ENCODE results near the gene ZHX3.

ZHX3 gene

DNA sequence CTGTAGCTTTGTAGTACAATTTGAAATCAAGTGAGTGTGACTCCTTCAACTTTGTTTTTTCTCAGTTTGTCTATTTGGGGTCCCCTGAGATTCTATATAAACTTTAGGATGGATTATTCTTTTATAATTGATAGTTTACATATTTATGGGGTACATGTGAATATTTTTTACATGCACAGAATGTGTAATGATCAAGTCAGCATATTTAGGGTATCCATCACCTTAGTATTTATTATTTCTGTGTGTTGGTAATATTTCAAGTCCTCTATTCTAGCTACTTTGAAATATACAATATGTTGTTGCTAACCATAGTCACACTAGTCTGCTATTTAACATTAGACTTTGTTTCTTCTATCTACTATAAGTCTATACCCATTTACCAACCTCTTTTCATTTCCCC, 129.9 kb downstream of the ZHX3 start:
- H3K4me3 ChIP-seq (ENCODE audit: low read length) = no peak overlapping the region
- no peak overlapping the region for H3K9ac ChIP-seq (ENCODE audit: low read length)
- H2AK5ac ChIP-seq (ENCODE audit: low read length) = no peak overlapping the region
- H3K27ac ChIP-seq (ENCODE audit: low read depth, low read length) = no peak overlapping the region
- no peak overlapping the region for H3K23ac ChIP-seq (ENCODE audit: low read length)
- no peaks in the 10 kb centered on the region for H3K4me1 ChIP-seq (ENCODE audit: control insufficient read depth, low read depth, low read length)
- no peak overlapping the region for H3K4ac ChIP-seq (ENCODE audit: low read depth, low read length)
- no peak for DNase-seq
- H2BK120ac ChIP-seq (ENCODE audit: low read depth, low read length) = no peak overlapping the region
- no peak overlapping the region for H4K5ac ChIP-seq (ENCODE audit: low read length)
- no peak overlapping the region for H4K8ac ChIP-seq (ENCODE audit: low read depth, low read length)
- H3K79me1 ChIP-seq (ENCODE audit: low read length) = no peaks in the 10 kb centered on the region
- H2BK15ac ChIP-seq (replicated peaks; ENCODE audit: low read depth) = no peak overlapping the region
- no peaks in the 10 kb centered on the region for H3K36me3 ChIP-seq (ENCODE audit: control insufficient read depth, insufficient read depth, low read length)
- H3K27me3 ChIP-seq (ENCODE audit: insufficient read depth, low read length, poor library complexity) = no peaks in the 10 kb centered on the region
- no peak overlapping the region for H2BK5ac ChIP-seq (ENCODE audit: low read length)
- no peak overlapping the region for H3K56ac ChIP-seq (ENCODE audit: low read length)
- no peak overlapping the region for H3K18ac ChIP-seq (ENCODE audit: low read length)
- no peaks in the 10 kb centered on the region for H3K79me2 ChIP-seq (ENCODE audit: control insufficient read depth, insufficient read depth, low read length)
- no peak overlapping the region for H3K4me2 ChIP-seq (ENCODE audit: low read length)

DNA sequence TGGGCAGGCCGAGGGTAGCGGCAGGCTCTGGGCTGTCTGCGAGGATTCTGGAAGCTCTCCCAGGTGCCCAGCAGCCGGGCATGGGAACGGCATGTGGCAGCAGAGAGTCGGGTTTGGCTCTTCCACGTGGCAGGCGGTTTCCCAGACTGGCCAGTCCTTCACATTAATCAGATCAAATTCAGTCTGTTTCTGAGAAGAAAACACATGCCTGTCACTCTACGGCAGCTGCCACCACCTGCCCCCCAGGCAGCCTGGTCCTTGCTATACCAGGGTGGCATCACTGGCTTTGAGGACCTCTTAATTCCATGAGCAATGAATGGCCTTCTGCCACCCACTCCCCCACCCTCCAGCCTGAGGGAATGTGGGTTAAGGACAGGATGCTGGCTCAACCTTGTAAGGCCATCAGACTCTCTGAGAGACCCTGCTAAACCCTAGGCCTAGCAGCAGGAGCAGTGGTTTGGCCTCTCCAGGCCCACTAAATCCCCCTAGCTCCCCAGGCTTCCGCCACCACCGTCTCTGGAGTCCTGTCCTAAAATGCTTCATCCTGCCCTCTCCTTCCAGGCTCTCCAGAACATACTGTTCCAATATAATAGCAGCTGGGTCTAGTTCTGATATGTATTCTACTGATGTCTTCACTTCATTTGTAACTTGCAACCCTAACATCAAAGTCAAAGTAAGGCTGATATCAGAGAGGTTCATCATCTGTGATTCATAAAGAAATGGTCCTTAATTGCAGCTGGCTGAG, 132.3 kb downstream of the ZHX3 start:
- H3K18ac ChIP-seq (ENCODE audit: low read length) = no peak overlapping the region
- no peak overlapping the region for H3K4ac ChIP-seq (ENCODE audit: low read depth, low read length)
- H3K4me2 ChIP-seq (ENCODE audit: low read length) = no peak overlapping the region
- WGBS (ENCODE audit: extremely low coverage, insufficient coverage, low lambda C conversion rate) = no CpG with 5 or more reads among the region's 11 CpGs
- no peak overlapping the region for H2AK5ac ChIP-seq (ENCODE audit: low read length)
- H2BK5ac ChIP-seq (ENCODE audit: low read length) = no peak overlapping the region
- no peaks in the 10 kb centered on the region for H3K36me3 ChIP-seq (ENCODE audit: control insufficient read depth, insufficient read depth, low read length)
- no peak overlapping the region for H3K4me3 ChIP-seq (ENCODE audit: low read length)
- no peak overlapping the region for H4K8ac ChIP-seq (ENCODE audit: low read depth, low read length)
- H3K9ac ChIP-seq (ENCODE audit: low read length) = no peak overlapping the region
- no peak for DNase-seq
- no peak overlapping the region for H3K56ac ChIP-seq (ENCODE audit: low read length)
- H3K23ac ChIP-seq (ENCODE audit: low read length) = no peak overlapping the region
- H3K27me3 ChIP-seq (ENCODE audit: insufficient read depth, low read length, poor library complexity) = no peaks in the 10 kb centered on the region
- H3K27ac ChIP-seq (ENCODE audit: low read depth, low read length) = no peak overlapping the region
- no peak overlapping the region for H2BK120ac ChIP-seq (ENCODE audit: low read depth, low read length)
- H2BK15ac ChIP-seq (replicated peaks; ENCODE audit: low read depth) = no peak overlapping the region
- no peaks in the 10 kb centered on the region for H3K79me1 ChIP-seq (ENCODE audit: low read length)
- no peaks in the 10 kb centered on the region for H3K4me1 ChIP-seq (ENCODE audit: control insufficient read depth, low read depth, low read length)
- no peak overlapping the region for H4K5ac ChIP-seq (ENCODE audit: low read length)
- no peaks in the 10 kb centered on the region for H3K79me2 ChIP-seq (ENCODE audit: control insufficient read depth, insufficient read depth, low read length)

DNA sequence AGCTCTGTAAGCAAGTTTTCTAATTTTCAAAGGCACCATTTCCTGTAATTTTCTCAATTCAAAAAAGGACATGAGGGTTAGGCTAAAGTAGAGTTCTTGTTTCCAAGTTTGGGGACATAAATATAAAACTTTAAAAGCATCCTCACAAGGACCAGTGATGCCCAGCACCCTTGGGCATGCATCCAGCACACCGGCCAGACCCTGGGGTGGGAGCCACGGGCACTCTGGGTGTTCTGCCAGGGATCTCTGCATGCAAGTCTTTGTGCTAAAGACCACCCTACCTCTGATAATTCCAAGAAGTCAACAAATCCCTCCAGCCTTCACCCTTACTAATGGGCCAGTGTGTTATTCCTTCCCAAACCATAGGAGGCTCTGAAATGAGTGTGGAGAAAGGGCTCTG, 133.7 kb downstream of the ZHX3 start:
- H3K27ac ChIP-seq (ENCODE audit: low read depth, low read length) = no peak overlapping the region
- no CpG with 5 or more reads among the region's 2 CpGs for WGBS (ENCODE audit: extremely low coverage, insufficient coverage, low lambda C conversion rate)
- H3K4me1 ChIP-seq (ENCODE audit: control insufficient read depth, low read depth, low read length) = no peaks in the 10 kb centered on the region
- no peak overlapping the region for H3K56ac ChIP-seq (ENCODE audit: low read length)
- no peak overlapping the region for H2AK5ac ChIP-seq (ENCODE audit: low read length)
- no peak for DNase-seq
- no peak overlapping the region for H4K5ac ChIP-seq (ENCODE audit: low read length)
- no peak overlapping the region for H2BK5ac ChIP-seq (ENCODE audit: low read length)
- H4K8ac ChIP-seq (ENCODE audit: low read depth, low read length) = no peak overlapping the region
- H3K79me2 ChIP-seq (ENCODE audit: control insufficient read depth, insufficient read depth, low read length) = no peaks in the 10 kb centered on the region
- no peak overlapping the region for H3K9ac ChIP-seq (ENCODE audit: low read length)
- no peak overlapping the region for H3K4me3 ChIP-seq (ENCODE audit: low read length)
- no peaks in the 10 kb centered on the region for H3K27me3 ChIP-seq (ENCODE audit: insufficient read depth, low read length, poor library complexity)
- H3K4ac ChIP-seq (ENCODE audit: low read depth, low read length) = no peak overlapping the region
- H3K4me2 ChIP-seq (ENCODE audit: low read length) = no peak overlapping the region
- H3K36me3 ChIP-seq (ENCODE audit: control insufficient read depth, insufficient read depth, low read length) = no peaks in the 10 kb centered on the region
- H2BK120ac ChIP-seq (ENCODE audit: low read depth, low read length) = no peak overlapping the region
- no peaks in the 10 kb centered on the region for H3K79me1 ChIP-seq (ENCODE audit: low read length)
- no peak overlapping the region for H3K18ac ChIP-seq (ENCODE audit: low read length)
- no peak overlapping the region for H2BK15ac ChIP-seq (replicated peaks; ENCODE audit: low read depth)
- H3K23ac ChIP-seq (ENCODE audit: low read length) = no peak overlapping the region

DNA sequence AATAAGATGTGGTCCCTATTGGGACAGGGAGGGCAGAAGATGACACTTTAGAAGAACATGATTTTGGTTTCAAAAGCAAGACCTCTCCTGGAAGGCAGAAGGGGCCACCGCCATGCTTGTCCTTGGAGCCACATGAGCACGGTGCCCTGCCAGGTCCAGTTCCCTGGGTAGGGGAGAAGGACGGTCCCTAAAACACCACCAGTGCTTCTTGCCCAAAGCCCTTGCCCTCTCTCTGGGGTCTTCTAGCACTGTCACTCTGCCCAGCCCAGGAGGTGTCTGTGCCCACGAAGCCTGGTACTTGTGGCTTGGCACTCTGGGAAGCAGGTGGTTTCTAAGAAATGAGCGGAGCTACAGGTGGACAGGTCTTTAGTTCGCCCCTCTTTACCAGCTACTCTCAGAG, 134.1 kb downstream of the ZHX3 start:
- H3K4me3 ChIP-seq (ENCODE audit: low read length) = no peak overlapping the region
- no peak overlapping the region for H2BK120ac ChIP-seq (ENCODE audit: low read depth, low read length)
- H3K27me3 ChIP-seq (ENCODE audit: insufficient read depth, low read length, poor library complexity) = no peaks in the 10 kb centered on the region
- H4K5ac ChIP-seq (ENCODE audit: low read length) = no peak overlapping the region
- no peak overlapping the region for H3K56ac ChIP-seq (ENCODE audit: low read length)
- H3K27ac ChIP-seq (ENCODE audit: low read depth, low read length) = no peak overlapping the region
- no peaks in the 10 kb centered on the region for H3K79me1 ChIP-seq (ENCODE audit: low read length)
- no peaks in the 10 kb centered on the region for H3K79me2 ChIP-seq (ENCODE audit: control insufficient read depth, insufficient read depth, low read length)
- H3K4me2 ChIP-seq (ENCODE audit: low read length) = no peak overlapping the region
- H4K8ac ChIP-seq (ENCODE audit: low read depth, low read length) = no peak overlapping the region
- no peak overlapping the region for H3K23ac ChIP-seq (ENCODE audit: low read length)
- WGBS (ENCODE audit: extremely low coverage, insufficient coverage, low lambda C conversion rate) = no CpG with 5 or more reads among the region's 6 CpGs
- H3K36me3 ChIP-seq (ENCODE audit: control insufficient read depth, insufficient read depth, low read length) = no peaks in the 10 kb centered on the region
- no peak overlapping the region for H2BK5ac ChIP-seq (ENCODE audit: low read length)
- H3K9ac ChIP-seq (ENCODE audit: low read length) = no peak overlapping the region
- H3K18ac ChIP-seq (ENCODE audit: low read length) = no peak overlapping the region
- H3K4me1 ChIP-seq (ENCODE audit: control insufficient read depth, low read depth, low read length) = no peaks in the 10 kb centered on the region
- H3K4ac ChIP-seq (ENCODE audit: low read depth, low read length) = no peak overlapping the region
- H2AK5ac ChIP-seq (ENCODE audit: low read length) = no peak overlapping the region
- no peak overlapping the region for H2BK15ac ChIP-seq (replicated peaks; ENCODE audit: low read depth)
- no peak for DNase-seq

DNA sequence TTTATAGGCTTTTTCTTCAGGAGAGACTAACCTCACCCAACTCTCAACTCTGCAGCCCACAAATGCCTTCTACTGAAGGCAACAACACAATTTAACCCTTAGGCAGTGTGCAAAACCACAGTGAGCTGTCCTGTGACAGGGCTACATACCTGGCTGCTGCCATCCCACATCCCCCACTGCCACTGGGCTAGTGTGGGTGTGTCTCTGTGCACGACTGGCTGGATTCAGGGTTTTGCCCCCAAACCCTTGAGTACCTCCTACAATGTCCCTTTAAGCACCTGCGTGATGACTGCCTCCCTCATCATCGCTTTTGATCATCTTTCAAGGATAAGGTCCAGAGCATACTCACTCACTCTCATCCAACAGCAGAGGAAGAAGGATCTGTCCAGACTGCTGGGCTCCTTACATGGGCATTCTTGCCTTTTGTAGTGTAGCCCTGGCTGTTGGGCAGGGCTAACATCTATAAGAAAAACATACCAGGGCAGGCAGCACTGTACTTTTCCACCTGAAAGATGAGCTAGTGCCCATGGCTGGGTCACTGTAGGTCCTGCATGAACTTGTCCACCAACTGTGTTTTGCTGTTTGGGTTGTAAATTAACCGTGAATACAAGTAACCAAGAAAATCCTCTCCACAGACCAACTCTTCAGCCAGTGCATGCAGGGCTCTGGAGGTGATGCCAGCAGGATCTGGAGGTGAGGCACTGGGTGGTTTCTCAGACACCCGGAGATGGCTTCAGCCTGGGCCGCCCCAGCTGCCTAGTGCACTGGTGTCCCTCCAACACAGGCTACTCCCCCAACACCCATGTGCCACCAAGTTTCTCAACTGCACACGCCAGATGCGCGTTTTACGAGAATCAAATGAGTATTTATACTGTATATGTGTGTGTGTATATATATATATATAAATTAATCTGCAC, 135.0 kb downstream of the ZHX3 start:
- H3K27ac ChIP-seq (ENCODE audit: low read depth, low read length) = no peak overlapping the region
- no peak overlapping the region for H3K23ac ChIP-seq (ENCODE audit: low read length)
- H4K5ac ChIP-seq (ENCODE audit: low read length) = no peak overlapping the region
- no peaks in the 10 kb centered on the region for H3K79me1 ChIP-seq (ENCODE audit: low read length)
- no peak overlapping the region for H2BK120ac ChIP-seq (ENCODE audit: low read depth, low read length)
- no peaks in the 10 kb centered on the region for H3K79me2 ChIP-seq (ENCODE audit: control insufficient read depth, insufficient read depth, low read length)
- H2AK5ac ChIP-seq (ENCODE audit: low read length) = no peak overlapping the region
- no peak overlapping the region for H3K4me2 ChIP-seq (ENCODE audit: low read length)
- no peak overlapping the region for H3K9ac ChIP-seq (ENCODE audit: low read length)
- no CpG with 5 or more reads among the region's 10 CpGs for WGBS (ENCODE audit: extremely low coverage, insufficient coverage, low lambda C conversion rate)
- no peak overlapping the region for H4K8ac ChIP-seq (ENCODE audit: low read depth, low read length)
- DNase-seq = no peak
- no peak overlapping the region for H2BK5ac ChIP-seq (ENCODE audit: low read length)
- H3K4me3 ChIP-seq (ENCODE audit: low read length) = no peak overlapping the region
- no peak overlapping the region for H3K18ac ChIP-seq (ENCODE audit: low read length)
- H3K27me3 ChIP-seq (ENCODE audit: insufficient read depth, low read length, poor library complexity) = no peaks in the 10 kb centered on the region
- no peaks in the 10 kb centered on the region for H3K4me1 ChIP-seq (ENCODE audit: control insufficient read depth, low read depth, low read length)
- H2BK15ac ChIP-seq (replicated peaks; ENCODE audit: low read depth) = no peak overlapping the region
- H3K36me3 ChIP-seq (ENCODE audit: control insufficient read depth, insufficient read depth, low read length) = no peaks in the 10 kb centered on the region
- H3K56ac ChIP-seq (ENCODE audit: low read length) = no peak overlapping the region
- no peak overlapping the region for H3K4ac ChIP-seq (ENCODE audit: low read depth, low read length)
